Measurements from ENCODE around the gene SLC2A11.
"Not testable (repeated sequence)": the region's sequence is repeated elsewhere in the genome, so short reads cannot be mapped to it uniquely, and the experiment has no call there.

SLC2A11 gene

DNA sequence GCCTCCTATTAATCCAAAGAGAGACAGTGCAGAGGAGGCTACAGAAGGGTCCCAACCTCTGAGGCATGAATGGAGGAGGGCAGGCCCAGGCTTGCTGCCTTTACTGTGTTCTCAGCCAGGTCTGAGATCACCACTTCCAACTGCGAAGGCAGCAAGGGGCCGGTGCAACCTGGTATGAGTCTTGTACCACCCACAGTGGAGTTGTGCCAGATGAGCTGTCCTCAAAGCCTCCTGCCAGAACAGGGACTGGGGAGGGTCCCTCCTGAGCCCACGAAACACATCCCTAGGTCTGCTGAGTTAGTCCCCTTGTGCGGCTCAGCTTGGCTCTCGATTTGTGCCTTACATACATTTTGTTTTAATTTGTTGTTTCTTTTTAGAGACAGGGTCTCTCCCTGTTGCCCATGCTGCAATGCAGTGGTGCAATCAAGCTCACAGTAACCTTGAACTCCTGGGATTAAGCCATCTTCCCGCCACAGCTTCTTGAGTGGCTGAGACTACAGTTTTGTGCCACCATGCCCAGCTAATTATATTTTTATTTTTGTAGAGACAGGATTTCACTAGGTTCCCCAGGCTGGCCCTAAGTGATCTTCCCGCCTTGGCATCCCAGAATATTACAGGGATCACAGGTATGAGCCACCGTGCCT lies 45.8 kb downstream of the SLC2A11 start:
- no peak for DNase-seq (ENCODE audit: low read depth)
- TF ChIP-seq, protein P1, sequence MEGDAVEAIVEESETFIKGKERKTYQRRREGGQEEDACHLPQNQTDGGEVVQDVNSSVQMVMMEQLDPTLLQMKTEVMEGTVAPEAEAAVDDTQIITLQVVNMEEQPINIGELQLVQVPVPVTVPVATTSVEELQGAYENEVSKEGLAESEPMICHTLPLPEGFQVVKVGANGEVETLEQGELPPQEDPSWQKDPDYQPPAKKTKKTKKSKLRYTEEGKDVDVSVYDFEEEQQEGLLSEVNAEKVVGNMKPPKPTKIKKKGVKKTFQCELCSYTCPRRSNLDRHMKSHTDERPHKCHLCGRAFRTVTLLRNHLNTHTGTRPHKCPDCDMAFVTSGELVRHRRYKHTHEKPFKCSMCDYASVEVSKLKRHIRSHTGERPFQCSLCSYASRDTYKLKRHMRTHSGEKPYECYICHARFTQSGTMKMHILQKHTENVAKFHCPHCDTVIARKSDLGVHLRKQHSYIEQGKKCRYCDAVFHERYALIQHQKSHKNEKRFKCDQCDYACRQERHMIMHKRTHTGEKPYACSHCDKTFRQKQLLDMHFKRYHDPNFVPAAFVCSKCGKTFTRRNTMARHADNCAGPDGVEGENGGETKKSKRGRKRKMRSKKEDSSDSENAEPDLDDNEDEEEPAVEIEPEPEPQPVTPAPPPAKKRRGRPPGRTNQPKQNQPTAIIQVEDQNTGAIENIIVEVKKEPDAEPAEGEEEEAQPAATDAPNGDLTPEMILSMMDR (conservative IDR thresholded peaks at IDR 0.05; ENCODE audit: low read depth, low read length): no peak
- no peak overlapping the region for H3K4me3 ChIP-seq (ENCODE audit: low read depth, low read length)

GRCh38 chr22:23904573-23905254 lies 47.0 kb downstream of the SLC2A11 start:
- TF ChIP-seq, protein P1 (conservative IDR thresholded peaks at IDR 0.05; ENCODE audit: low read depth, low read length): no peak
- DNase-seq (ENCODE audit: low read depth): no peak
- H3K4me3 ChIP-seq (ENCODE audit: low read depth, low read length): no peak overlapping the region

DNA sequence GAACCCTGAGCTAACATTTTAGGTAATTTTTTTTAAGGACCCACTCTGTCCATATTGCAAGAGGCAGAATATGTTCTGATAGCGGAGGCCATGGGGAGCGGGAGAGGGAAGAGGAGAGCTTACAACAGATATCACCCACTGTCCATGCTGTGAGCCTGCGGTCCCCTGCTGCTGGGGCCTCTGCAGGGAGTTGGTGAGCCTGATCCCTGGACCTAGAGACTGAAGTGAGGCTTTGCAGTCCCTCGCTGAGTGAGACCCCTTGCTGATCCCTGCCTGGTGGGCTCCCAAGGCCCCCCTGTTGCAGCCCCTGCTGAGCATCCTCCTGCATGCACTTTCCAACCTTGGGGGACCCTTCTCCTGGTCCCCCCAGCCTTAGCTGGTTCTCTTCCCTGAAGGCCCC lies 49.0 kb downstream of the SLC2A11 start:
- no peak overlapping the region for H3K4me3 ChIP-seq (ENCODE audit: low read depth, low read length)
- DNase-seq (ENCODE audit: low read depth): no peak
- TF ChIP-seq, protein P1 (conservative IDR thresholded peaks at IDR 0.05; ENCODE audit: low read depth, low read length): no peak

DNA sequence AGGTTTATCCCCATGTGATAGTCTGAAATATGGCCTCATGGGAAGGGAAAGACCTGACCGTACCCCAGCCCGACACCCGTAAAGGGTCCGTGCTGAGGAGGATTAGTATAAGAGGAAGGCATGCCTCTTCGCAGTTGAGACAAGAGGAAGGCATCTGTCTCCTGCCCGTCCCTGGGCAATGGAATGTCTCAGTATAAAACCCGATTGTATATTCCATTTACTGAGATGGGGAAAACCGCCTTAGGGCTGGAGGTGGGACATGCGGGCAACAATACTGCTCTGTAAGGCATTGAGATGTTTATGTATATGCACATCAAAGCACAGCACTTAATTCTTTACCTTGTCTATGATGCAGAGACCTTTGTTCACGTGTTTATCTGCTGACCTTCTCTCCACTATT lies 49.7 kb downstream of the SLC2A11 start:
- not testable (repeated sequence) for H3K4me3 ChIP-seq (ENCODE audit: low read depth, low read length)

DNA sequence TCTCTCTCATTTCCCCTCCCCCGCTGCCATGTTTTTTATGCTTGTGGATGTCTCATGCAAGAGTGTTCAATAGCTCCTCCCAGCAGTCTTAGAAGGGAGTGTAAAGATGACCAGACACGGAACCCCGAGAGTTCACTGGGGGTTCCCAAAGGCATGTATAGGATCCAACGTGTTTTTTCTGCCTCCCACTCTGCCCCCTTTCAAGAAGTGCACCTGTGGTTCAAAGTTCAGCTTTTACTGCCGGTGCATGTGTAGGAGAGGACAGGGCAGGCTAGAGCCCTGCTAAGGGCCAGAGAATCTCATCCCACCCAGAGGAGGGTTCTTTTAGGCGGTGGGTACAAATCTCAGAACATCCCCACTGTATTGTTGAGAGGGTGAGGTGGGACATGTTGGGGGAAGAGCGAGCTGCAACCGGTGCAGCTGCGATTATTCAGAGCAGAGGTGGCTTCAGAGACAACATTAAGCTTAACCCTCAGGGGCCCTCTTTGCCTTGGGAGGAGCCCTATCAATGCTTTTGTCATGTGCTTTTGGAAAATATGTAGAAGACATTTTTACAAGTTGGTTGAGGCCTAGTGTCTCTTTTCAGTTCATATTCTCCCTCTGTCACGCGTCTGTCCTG lies 51.0 kb downstream of the SLC2A11 start:
- no peak overlapping the region for H3K4me3 ChIP-seq (ENCODE audit: low read depth, low read length)
- TF ChIP-seq, protein P1 (conservative IDR thresholded peaks at IDR 0.05; ENCODE audit: low read depth, low read length): no peak
- DNase-seq (ENCODE audit: low read depth): no peak

More for the DNA sequence above, 49.7 kb downstream of the SLC2A11 start:
- DNase-seq (ENCODE audit: low read depth): not testable (repeated sequence)

GRCh38 chr22:23909296-23909898 lies 51.7 kb downstream of the SLC2A11 start:
- TF ChIP-seq, protein P1 (conservative IDR thresholded peaks at IDR 0.05; ENCODE audit: low read depth, low read length): no peak
- peak; percentile 58 for DNase-seq (ENCODE audit: low read depth)
- H3K4me3 ChIP-seq (ENCODE audit: low read depth, low read length): no peak overlapping the region

DNA sequence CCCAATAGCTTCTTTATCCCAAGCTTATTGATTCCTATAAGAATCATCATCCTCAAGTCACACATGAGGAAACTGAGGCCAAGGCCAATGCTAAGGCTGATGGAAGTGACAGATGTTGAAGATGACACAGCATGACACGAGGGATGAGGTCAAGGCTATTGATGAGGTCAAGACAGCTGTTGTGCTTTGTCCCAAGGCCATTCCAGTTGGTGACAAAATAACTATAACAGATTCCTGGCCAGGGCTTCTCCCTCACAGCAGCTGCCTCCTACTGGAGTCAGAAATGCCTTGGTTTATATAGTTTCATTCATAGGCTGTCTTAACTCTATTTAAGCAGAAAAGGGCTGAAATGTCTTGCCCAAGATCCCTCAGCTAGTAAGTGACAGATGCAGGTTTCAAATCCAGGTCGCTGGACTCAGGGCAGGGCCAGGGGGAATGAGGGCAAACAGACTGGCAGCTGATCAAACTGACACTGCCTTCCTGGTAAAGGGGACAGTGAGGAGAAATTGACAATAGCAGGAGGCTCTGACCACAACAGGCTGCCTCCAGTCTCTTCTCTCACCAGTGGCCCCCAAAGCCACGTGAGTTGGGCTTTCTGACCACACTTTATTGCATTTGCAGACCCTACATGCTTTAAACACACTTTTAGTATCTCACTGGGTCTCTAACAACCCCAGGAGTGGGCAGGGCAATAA lies 53.0 kb downstream of the SLC2A11 start:
- H3K4me3 ChIP-seq (ENCODE audit: low read depth, low read length): no peak overlapping the region
- no peak for DNase-seq (ENCODE audit: low read depth)
- TF ChIP-seq, protein P1 (conservative IDR thresholded peaks at IDR 0.05; ENCODE audit: low read depth, low read length): no peak

Measured in choroid plexus epithelial cell (primary cell).